Upper lobe of left lung (tissue), 6 donors: ENCODE results near the gene GPATCH8. TPM values are rescaled to one million over a fixed set of nuclear protein-coding genes. Genes with fewer than 3 reads are reported as not detected.
"Not testable (repeated sequence)": the region's sequence is repeated elsewhere in the genome, so short reads cannot be mapped to it uniquely, and the experiment has no call there.

Experiments used
- ATAC-seq, 2 donors: fragments of 200-7000 bp; cut with Tn5 transposase; one replicate each; pipeline ENCODE4 v1.9.1; 2022; ENCODE audit warnings: mild to moderate bottlenecking in 2 of 2, moderate library complexity in 2 of 2; ENCODE audit not compliant: low FRiP score in 2 of 2
- DNase-seq, 2 donors: peaks; one replicate each; pipeline ENCODE4 v3.0.0-alpha.2; 2019 to 2020
- H3K27ac ChIP-seq, 4 donors: fragments of 200-600 bp; sonication (generic); one replicate each; pipeline ENCODE4 v1.5.1; 2016 to 2019
- H3K27me3 ChIP-seq, 4 donors: fragments of 200-600 bp; sonication (generic); one replicate each; pipeline ENCODE4 v1.5.1; 2017 to 2019
- H3K36me3 ChIP-seq, 4 donors: fragments of 200-600 bp; sonication (generic); one replicate each; pipeline ENCODE4 v1.5.1; 2016 to 2019
- H3K4me1 ChIP-seq, 4 donors: fragments of 200-600 bp; sonication (generic); one replicate each; pipeline ENCODE4 v1.5.1; 2018 to 2019
- H3K4me3 ChIP-seq, 4 donors: fragments of 200-600 bp; sonication (generic); one replicate each; pipeline ENCODE4 v1.5.1; 2017 to 2019; ENCODE audit warnings: mild to moderate bottlenecking in 2 of 4, moderate library complexity in 1 of 4
- H3K9me3 ChIP-seq, 4 donors: fragments of 200-600 bp; sonication (generic); one replicate each; pipeline ENCODE4 v1.5.1; 2018 to 2019
- EP300 ChIP-seq, 4 donors: sonication (generic); formaldehyde crosslinking; IDR thresholded peaks; one replicate each; pipeline ENCODE4 v1.5.1; 2017; ENCODE audit warnings: antibody characterized with exemption in 4 of 4, control low read depth in 2 of 4
- POLR2A ChIP-seq, 4 donors: fragments of 450-650 bp; IDR thresholded peaks; one replicate each; pipeline ENCODE4 v1.5.1; 2016 to 2017; ENCODE audit warnings: antibody characterized with exemption in 4 of 4, mild to moderate bottlenecking in 2 of 4
- POLR2AphosphoS5 ChIP-seq, 2 donors: sonication (generic); formaldehyde crosslinking; IDR thresholded peaks; one replicate each; pipeline ENCODE4 v1.5.1; 2017; ENCODE audit warnings: antibody characterized with exemption in 2 of 2
- WGBS, 2 donors: methylation state at CpG; one replicate each; pipeline ENCODE4 v1.1.5; 2017 to 2018; 5-methylcytosine and 5-hydroxymethylcytosine counted together
- total RNA-seq, 6 donors: library from RNA; depleted of rRNA in 4 of 6; stranded (reverse); fragments of >200 nt in 4 of 6; gene quantifications; one replicate each; pipeline versions ENCODE4 v1.1.0 to v1.2.1, GENCODE V29; 2016 to 2021
- TF ChIP-seq, protein P1 (sequence below), 6 experiments: fragments of 450-650 bp in 4 of 6; fragments of 200-600 bp in 2 of 6; sonication (generic) in 2 of 6; IDR thresholded peaks; one replicate each; pipeline ENCODE4 v1.5.1; 2016 to 2019; ENCODE audit warnings: antibody characterized with exemption in 6 of 6
- donor health status: DM: no; HTN: no; CAD: no; lungs with moderate emphysema.
- donor health status: DM: no; HTN: yes; CAD: no; lungs with severe emphysema.

GPATCH8 gene
- total RNA-seq, 6 donors from 2014 or later: 27.2 to 74.5 (median 44.1) TPM

DNA sequence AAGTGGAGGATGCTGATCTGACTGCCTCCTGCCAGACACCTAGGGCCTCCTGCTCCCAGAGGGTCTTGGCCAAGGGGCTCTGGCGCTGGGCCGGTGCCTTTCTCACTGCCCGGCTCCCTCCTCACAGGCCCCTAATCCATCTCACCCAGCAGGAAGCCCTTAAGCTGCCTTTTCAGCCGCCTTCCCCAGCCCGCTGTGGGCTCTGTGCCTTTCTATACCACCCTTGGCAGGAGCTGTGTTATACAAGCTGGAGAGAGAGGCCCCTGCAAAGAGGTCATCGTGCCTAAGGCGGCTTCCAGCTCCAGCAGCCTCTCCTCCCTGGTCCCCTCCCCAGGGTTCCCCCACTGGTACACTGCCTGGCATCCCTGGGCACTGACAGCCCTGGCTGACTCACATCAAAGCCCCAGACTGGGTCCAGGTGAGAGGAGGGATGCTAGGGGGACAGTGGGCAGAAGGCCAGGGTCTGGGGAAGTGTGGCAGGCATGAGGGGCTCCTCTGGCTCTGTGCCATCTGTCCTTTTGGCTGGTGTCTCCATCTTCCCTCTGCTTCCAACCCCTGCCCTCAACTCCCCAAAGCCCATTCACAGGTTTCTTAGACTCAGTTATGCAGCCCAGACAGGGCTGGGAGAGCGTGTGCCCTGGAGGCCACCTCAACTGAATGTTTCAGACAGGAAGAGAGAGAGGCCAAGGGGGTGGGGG lies 38.8 kb upstream of the GPATCH8 start:
- Histone ChIP-seq H3K4me3 (no peak overlapping the region), H3K36me3 (no peaks in the 10 kb centered on the region), H3K27ac (no peak overlapping the region), H3K9me3 (no peaks in the 10 kb centered on the region), H3K27me3 (no peaks in the 10 kb centered on the region), H3K4me1 (peaks cover 0 to 10% (median 5%) of the 10 kb centered on the region in 4 donors)
- WGBS, 2 donors: 44 to 70% methylated on average over 6 to 8 of the region's 8 CpGs
- DNase-seq: peak in 1 of 2 donors; percentile 29
- no peak for ATAC-seq
- no peak for TF ChIP-seq POLR2A (IDR thresholded peaks at IDR 0.05)
- no peak for TF ChIP-seq EP300 (IDR thresholded peaks at IDR 0.05)
- TF ChIP-seq, protein P1, sequence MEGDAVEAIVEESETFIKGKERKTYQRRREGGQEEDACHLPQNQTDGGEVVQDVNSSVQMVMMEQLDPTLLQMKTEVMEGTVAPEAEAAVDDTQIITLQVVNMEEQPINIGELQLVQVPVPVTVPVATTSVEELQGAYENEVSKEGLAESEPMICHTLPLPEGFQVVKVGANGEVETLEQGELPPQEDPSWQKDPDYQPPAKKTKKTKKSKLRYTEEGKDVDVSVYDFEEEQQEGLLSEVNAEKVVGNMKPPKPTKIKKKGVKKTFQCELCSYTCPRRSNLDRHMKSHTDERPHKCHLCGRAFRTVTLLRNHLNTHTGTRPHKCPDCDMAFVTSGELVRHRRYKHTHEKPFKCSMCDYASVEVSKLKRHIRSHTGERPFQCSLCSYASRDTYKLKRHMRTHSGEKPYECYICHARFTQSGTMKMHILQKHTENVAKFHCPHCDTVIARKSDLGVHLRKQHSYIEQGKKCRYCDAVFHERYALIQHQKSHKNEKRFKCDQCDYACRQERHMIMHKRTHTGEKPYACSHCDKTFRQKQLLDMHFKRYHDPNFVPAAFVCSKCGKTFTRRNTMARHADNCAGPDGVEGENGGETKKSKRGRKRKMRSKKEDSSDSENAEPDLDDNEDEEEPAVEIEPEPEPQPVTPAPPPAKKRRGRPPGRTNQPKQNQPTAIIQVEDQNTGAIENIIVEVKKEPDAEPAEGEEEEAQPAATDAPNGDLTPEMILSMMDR (IDR thresholded peaks at IDR 0.05): no peak
- no peak for TF ChIP-seq POLR2AphosphoS5 (IDR thresholded peaks at IDR 0.05)

- no peak overlapping the region for H3K4me3 ChIP-seq
- 85 to 88% methylated on average over 11 of the region's 11 CpGs for WGBS, 2 donors
- no peak overlapping the region for H3K27ac ChIP-seq
- no peak for TF ChIP-seq POLR2AphosphoS5 (IDR thresholded peaks at IDR 0.05)
- TF ChIP-seq EP300 (IDR thresholded peaks at IDR 0.05): no peak
- no peak for TF ChIP-seq POLR2A (IDR thresholded peaks at IDR 0.05)
- TF ChIP-seq, protein P1 (IDR thresholded peaks at IDR 0.05): no peak
- H3K9me3 ChIP-seq: no peaks in the 10 kb centered on the region
- no peaks in the 10 kb centered on the region for H3K36me3 ChIP-seq
- ATAC-seq: no peak
- peak in 1 of 2 donors; percentile 7 for DNase-seq
- H3K27me3 ChIP-seq: no peaks in the 10 kb centered on the region
- peaks cover 6 to 19% (median 8%) of the 10 kb centered on the region in 4 donors for H3K4me1 ChIP-seq
These were observed 37.3 kb upstream of the GPATCH8 start for GRCh38 chr17:44540246-44541084.

DNA sequence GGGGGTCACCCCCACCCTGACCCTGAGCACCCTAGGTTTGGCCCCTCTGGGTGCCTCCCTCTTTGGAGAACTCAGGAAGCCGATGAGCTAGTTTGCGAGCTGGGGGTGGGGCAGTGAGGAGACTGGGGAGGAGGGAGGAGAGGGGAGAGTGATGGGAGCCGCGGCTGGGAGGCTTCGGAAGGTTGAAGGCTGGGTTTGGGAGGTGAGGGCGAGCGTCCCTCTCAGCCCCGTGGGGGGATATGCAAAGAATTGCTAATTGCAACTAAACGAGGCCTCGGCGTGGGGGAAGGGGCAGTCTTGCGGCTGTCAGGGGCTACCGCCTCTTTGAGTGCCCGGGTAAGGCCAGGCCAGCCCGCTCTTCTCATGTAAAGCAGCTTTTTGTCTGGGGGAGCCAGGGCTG lies 36.5 kb upstream of the GPATCH8 start:
- no peak overlapping the region for H3K4me3 ChIP-seq
- WGBS, 2 donors: 57 to 59% methylated on average over 14 to 15 of the region's 15 CpGs
- peak in 1 of 2 donors; percentile 42 for DNase-seq
- H3K4me1 ChIP-seq: peaks cover 6 to 19% (median 8%) of the 10 kb centered on the region in 4 donors
- no peak overlapping the region for H3K27ac ChIP-seq
- no peaks in the 10 kb centered on the region for H3K27me3 ChIP-seq
- H3K36me3 ChIP-seq: no peaks in the 10 kb centered on the region
- no peaks in the 10 kb centered on the region for H3K9me3 ChIP-seq
- TF ChIP-seq, protein P1 (IDR thresholded peaks at IDR 0.05): no peak
- TF ChIP-seq EP300 (IDR thresholded peaks at IDR 0.05) (no peak), POLR2A (IDR thresholded peaks at IDR 0.05) (no peak), POLR2AphosphoS5 (IDR thresholded peaks at IDR 0.05) (no peak)
- no peak for ATAC-seq

DNA sequence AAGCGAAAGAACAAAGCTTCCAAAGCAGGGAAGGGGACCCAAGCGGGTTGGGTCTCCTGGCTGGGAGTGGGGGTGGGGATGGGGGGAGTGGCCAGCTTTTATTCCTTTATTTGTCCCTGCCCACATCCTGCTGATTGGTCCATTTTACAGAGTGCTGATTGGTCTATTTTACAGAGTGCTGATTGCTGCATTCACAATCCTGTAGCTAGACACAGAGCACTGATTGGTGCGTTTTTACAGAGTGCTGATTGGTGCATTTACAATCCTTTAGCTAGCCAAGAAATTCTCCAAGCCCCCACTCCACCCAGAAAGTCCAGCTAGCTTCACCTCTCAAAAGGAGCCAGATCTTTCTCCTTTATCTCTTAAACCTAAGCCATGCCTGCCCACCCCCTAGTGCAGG lies 34.7 kb upstream of the GPATCH8 start:
- H3K27ac ChIP-seq, H3K4me3 ChIP-seq, DNase-seq, H3K27me3 ChIP-seq, H3K36me3 ChIP-seq, H3K9me3 ChIP-seq, ATAC-seq: not testable (repeated sequence)
- 100% methylated on average over 3 of the region's 3 CpGs for WGBS, 2 donors
- H3K4me1 ChIP-seq: peaks cover 12 to 24% (median 13%) of the 10 kb centered on the region in 4 donors
